SK-N-SH (cell line): ENCODE data around the gene LARP6. TPM values are rescaled to one million over a fixed set of nuclear protein-coding genes. Genes with fewer than 3 reads are reported as not detected.

Experiments
- CTCF ChIA-PET: fragments of 300-600, 350-600 bp; formaldehyde crosslinking; extraction: SDS; loops from one replicate; lab custom pipeline; 2021; lab: Yijun Ruan, JAX
- POLR2A ChIA-PET: fragments of 350-600 bp; sonication (Branson Sonifier 250); formaldehyde crosslinking; extraction: SDS; loops from one replicate; lab custom pipeline; 2020; ENCODE audit warnings: antibody characterized with exemption, inconsistent platforms; lab: Yijun Ruan, JAX
- DNase-seq: peaks from one replicate; pipeline ENCODE4 v3.0.0; 2012
- H2AFZ ChIP-seq: fragments of 200-600 bp; sonication (generic); 2 replicates; pipeline ENCODE4 v1.8.1; 2016; ENCODE audit warnings: antibody characterized with exemption, mild to moderate bottlenecking, low read depth
- H3F3A ChIP-seq: fragments of 200-600 bp; sonication (generic); replicated peaks from 2 replicates; pipeline ENCODE3; 2016; ENCODE audit warnings: antibody characterized with exemption, mild to moderate bottlenecking; ENCODE audit not compliant: insufficient read depth
- H3K27ac ChIP-seq, 2 experiments: fragments of 200-500 bp in 1 of 2; fragments of 200-600 bp in 1 of 2; sonication (Bioruptor generic) in 1 of 2; sonication (generic), shearing (Covaris generic) in 1 of 2; 2 replicates each; pipeline versions ENCODE4 v1.5.1 to v1.6.1; 2014 to 2016; ENCODE audit warnings: low read depth in 2 of 2, inconsistent platforms in 1 of 2, low read length in 1 of 2, mild to moderate bottlenecking in 1 of 2, mixed read lengths in 1 of 2
- H3K27me3 ChIP-seq: fragments of 200-600 bp; sonication (generic), shearing (Covaris generic); 2 replicates; pipeline ENCODE4 v1.6.1; 2016; ENCODE audit warnings: mixed run types; ENCODE audit not compliant: insufficient read depth
- H3K36me3 ChIP-seq, 2 experiments: fragments of 200-500 bp in 1 of 2; fragments of 200-600 bp in 1 of 2; sonication (Bioruptor generic) in 1 of 2; sonication (generic) in 1 of 2; replicated peaks in 1 of 2; 2 replicates each; pipeline versions ENCODE3 to v1.5.1; 2014 to 2016; ENCODE audit warnings: low read length in 1 of 2, mild to moderate bottlenecking in 1 of 2; ENCODE audit not compliant: insufficient read depth in 2 of 2, control insufficient read depth in 1 of 2
- H3K4me1 ChIP-seq, 2 experiments: fragments of 200-500 bp in 1 of 2; fragments of 200-600 bp in 1 of 2; sonication (Bioruptor generic) in 1 of 2; sonication (generic), shearing (Covaris generic) in 1 of 2; 2 replicates each; pipeline versions ENCODE4 v1.5.1 to v1.6.1; 2014 to 2016; ENCODE audit warnings: low read depth in 1 of 2, low read length in 1 of 2, mixed run types in 1 of 2; ENCODE audit not compliant: insufficient read depth in 2 of 2, control insufficient read depth in 1 of 2
- H3K4me2 ChIP-seq: fragments of 200-600 bp; sonication (generic), shearing (Covaris generic); 2 replicates; pipeline ENCODE4 v1.6.1; 2017; ENCODE audit warnings: mixed run types
- H3K4me3 ChIP-seq, 2 experiments: fragments of 200-500 bp in 1 of 2; fragments of 200-600 bp in 1 of 2; sonication (Bioruptor generic) in 1 of 2; sonication (generic), shearing (Covaris generic) in 1 of 2; 2 replicates each; pipeline versions ENCODE4 v1.5.1 to v1.8.1; 2014 to 2016; ENCODE audit warnings: low read depth in 2 of 2, inconsistent platforms in 1 of 2, low read length in 1 of 2, mild to moderate bottlenecking in 1 of 2, mixed read lengths in 1 of 2, moderate library complexity in 1 of 2
- H3K79me2 ChIP-seq: fragments of 200-600 bp; sonication (generic); 2 replicates; pipeline ENCODE4 v1.8.1; 2017; ENCODE audit warnings: mild to moderate bottlenecking; ENCODE audit not compliant: insufficient read depth
- H3K9ac ChIP-seq: fragments of 200-600 bp; sonication (generic); 2 replicates; pipeline ENCODE4 v1.6.1; 2017; ENCODE audit warnings: mixed run types
- H3K9me2 ChIP-seq: fragments of 200-600 bp; sonication (generic); 2 replicates; pipeline ENCODE4 v1.6.1; 2017; ENCODE audit warnings: mixed run types
- H3K9me3 ChIP-seq: fragments of 200-600 bp; sonication (generic); 2 replicates; pipeline ENCODE4 v1.6.1; 2017; ENCODE audit warnings: mixed run types, mild to moderate bottlenecking, moderate library complexity
- H4K20me1 ChIP-seq: fragments of 200-600 bp; sonication (generic); 2 replicates; pipeline ENCODE4 v1.6.1; 2017; ENCODE audit warnings: mild to moderate bottlenecking, mixed run types; ENCODE audit not compliant: insufficient read depth
- ELF1 ChIP-seq: IDR thresholded peaks from 2 replicates; pipeline ENCODE4 v1.4.0; 2012
- FOSL2 ChIP-seq: IDR thresholded peaks from 2 replicates; pipeline ENCODE4 v1.4.0; 2012; ENCODE audit warnings: low read depth, mild to moderate bottlenecking, moderate library complexity, borderline replicate concordance
- GATA2 ChIP-seq: sonication (generic); formaldehyde crosslinking; IDR thresholded peaks from 2 replicates; pipeline ENCODE4 v1.5.0; 2020; ENCODE audit warnings: mild to moderate bottlenecking, missing genetic modification reagents
- IRF3 ChIP-seq: fragments of 150-350 bp; IDR thresholded peaks from 2 replicates; pipeline ENCODE4 v1.6.1; 2016; ENCODE audit warnings: mild to moderate bottlenecking, low read depth, low read length
- JUND ChIP-seq: IDR thresholded peaks from 2 replicates; pipeline ENCODE4 v1.4.0; 2012
- MXI1 ChIP-seq: IDR thresholded peaks from 2 replicates; pipeline ENCODE4 v1.6.1; 2012; ENCODE audit warnings: mild to moderate bottlenecking, low read depth, low read length, improper control_type of control experiment
- NFIC ChIP-seq: IDR thresholded peaks from 2 replicates; pipeline ENCODE4 v1.4.0; 2012; ENCODE audit warnings: borderline replicate concordance
- RFX5 ChIP-seq: IDR thresholded peaks from 2 replicates; pipeline ENCODE4 v1.6.1; 2012; ENCODE audit warnings: mild to moderate bottlenecking, improper control_type of control experiment, low read length
- SIN3A ChIP-seq: IDR thresholded peaks from 2 replicates; pipeline ENCODE4 v1.6.1; 2012; ENCODE audit warnings: low read depth, mild to moderate bottlenecking, low read length, moderate library complexity, borderline replicate concordance
- SMC3 ChIP-seq: IDR thresholded peaks from 2 replicates; pipeline ENCODE4 v1.6.1; 2012; ENCODE audit warnings: low read depth, low read length, improper control_type of control experiment
- TCF12 ChIP-seq: IDR thresholded peaks from 2 replicates; pipeline ENCODE4 v1.4.0; 2012
- whole genome bisulfite sequencing: methylation state at CpG from one replicate; pipeline ENCODE4 v1.1.6; 2017; ENCODE audit warnings: low lambda C conversion rate; 5-methylcytosine and 5-hydroxymethylcytosine counted together
- polyA plus RNA-seq, 3 experiments: library from polyadenylated mRNA; depleted of rRNA; stranded (reverse); fragments of >200 nt; gene quantifications; 2 replicates each; pipeline ENCODE4 v1.2.3, GENCODE V29; 2012
- TF ChIP-seq, protein P1 (sequence below): IDR thresholded peaks from 2 replicates; pipeline ENCODE4 v1.6.1; 2012; ENCODE audit warnings: mild to moderate bottlenecking, low read depth, low read length, moderate library complexity
- TF ChIP-seq, protein P2 (sequence below): IDR thresholded peaks from 2 replicates; pipeline ENCODE4; 2012
- TF ChIP-seq, protein P3 (sequence below): IDR thresholded peaks from 2 replicates; pipeline ENCODE4 v1.4.0; 2012; ENCODE audit warnings: low read depth, borderline replicate concordance
- TF ChIP-seq, protein P4 (sequence below): fragments of 200-600 bp; sonication (generic); IDR thresholded peaks from 2 replicates; pipeline ENCODE4 v1.6.1; 2017; ENCODE audit warnings: antibody characterized with exemption, mild to moderate bottlenecking, moderate library complexity

The LARP6 gene
- polyA plus RNA-seq, 1 of the 3 experiments (the other 2 are of a cell fraction) = 236 TPM

DNA sequence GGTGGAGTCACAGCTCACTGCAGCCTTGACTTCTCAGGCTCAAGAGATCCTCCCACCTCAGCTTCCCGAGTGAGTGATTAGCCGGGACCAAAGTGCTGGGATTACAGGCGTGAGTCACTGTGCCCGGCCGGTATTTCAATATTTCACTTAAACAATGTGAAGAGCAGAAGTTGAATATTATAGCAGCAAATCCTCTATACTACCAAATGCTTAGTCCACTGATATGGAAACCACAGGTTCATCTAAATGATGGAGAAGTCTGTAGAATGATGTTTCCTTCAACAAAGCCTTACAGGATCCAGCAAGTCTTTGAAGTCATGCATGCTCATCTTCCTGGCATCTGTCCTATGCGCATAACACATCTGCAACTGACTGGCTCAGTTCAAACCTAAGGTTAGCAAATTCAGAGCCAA lies 70.3 kb downstream of the LARP6 start:
- Histone ChIP-seq H3K9me2 (no peaks in the 10 kb centered on the region), H3K9ac (no peak overlapping the region), H3K27me3 (no peaks in the 10 kb centered on the region), H3K9me3 (no peaks in the 10 kb centered on the region), H3K79me2 (no peaks in the 10 kb centered on the region), H3K36me3 (no peaks in the 10 kb centered on the region), H3K4me2 (peak overlapping the region; percentile 46; the same call in 1 of the 2 replicates), H3K4me3 (0 out of 4 replicates have a peak overlapping the region, but pooled peaks of 1 of the 2 experiments have one; percentile 0), H4K20me1 (no peaks in the 10 kb centered on the region), H3F3A (peaks cover 29% of the 10 kb centered on the region), H2AFZ (no peak overlapping the region), H3K4me1 (peaks cover 0 to 18% of the 10 kb centered on the region in 2 experiments; a peak in 2 of 4 replicates), H3K27ac (peak overlapping the region in 1 of 2 experiments; percentile 51; a peak in 2 of 4 replicates)
- TF ChIP-seq, protein P1, sequence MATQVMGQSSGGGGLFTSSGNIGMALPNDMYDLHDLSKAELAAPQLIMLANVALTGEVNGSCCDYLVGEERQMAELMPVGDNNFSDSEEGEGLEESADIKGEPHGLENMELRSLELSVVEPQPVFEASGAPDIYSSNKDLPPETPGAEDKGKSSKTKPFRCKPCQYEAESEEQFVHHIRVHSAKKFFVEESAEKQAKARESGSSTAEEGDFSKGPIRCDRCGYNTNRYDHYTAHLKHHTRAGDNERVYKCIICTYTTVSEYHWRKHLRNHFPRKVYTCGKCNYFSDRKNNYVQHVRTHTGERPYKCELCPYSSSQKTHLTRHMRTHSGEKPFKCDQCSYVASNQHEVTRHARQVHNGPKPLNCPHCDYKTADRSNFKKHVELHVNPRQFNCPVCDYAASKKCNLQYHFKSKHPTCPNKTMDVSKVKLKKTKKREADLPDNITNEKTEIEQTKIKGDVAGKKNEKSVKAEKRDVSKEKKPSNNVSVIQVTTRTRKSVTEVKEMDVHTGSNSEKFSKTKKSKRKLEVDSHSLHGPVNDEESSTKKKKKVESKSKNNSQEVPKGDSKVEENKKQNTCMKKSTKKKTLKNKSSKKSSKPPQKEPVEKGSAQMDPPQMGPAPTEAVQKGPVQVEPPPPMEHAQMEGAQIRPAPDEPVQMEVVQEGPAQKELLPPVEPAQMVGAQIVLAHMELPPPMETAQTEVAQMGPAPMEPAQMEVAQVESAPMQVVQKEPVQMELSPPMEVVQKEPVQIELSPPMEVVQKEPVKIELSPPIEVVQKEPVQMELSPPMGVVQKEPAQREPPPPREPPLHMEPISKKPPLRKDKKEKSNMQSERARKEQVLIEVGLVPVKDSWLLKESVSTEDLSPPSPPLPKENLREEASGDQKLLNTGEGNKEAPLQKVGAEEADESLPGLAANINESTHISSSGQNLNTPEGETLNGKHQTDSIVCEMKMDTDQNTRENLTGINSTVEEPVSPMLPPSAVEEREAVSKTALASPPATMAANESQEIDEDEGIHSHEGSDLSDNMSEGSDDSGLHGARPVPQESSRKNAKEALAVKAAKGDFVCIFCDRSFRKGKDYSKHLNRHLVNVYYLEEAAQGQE = no peak
- TF ChIP-seq, protein P2, sequence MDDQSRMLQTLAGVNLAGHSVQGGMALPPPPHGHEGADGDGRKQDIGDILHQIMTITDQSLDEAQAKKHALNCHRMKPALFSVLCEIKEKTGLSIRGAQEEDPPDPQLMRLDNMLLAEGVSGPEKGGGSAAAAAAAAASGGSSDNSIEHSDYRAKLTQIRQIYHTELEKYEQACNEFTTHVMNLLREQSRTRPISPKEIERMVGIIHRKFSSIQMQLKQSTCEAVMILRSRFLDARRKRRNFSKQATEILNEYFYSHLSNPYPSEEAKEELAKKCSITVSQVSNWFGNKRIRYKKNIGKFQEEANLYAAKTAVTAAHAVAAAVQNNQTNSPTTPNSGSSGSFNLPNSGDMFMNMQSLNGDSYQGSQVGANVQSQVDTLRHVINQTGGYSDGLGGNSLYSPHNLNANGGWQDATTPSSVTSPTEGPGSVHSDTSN = peak; percentile 50; the same call in 1 of the 2 replicates
- TF ChIP-seq RFX5 (no peak), JUND (peak; percentile 29; the same call in 1 of the 2 replicates), FOSL2 (peak; percentile 49; the same call in 1 of the 2 replicates), NFIC (no peak), TCF12 (peak; percentile 30; the same call in 1 of the 2 replicates), SMC3 (no peak), ELF1 (no peak)
- no peak for DNase-seq
- 38% methylated on average over 6 of the region's 6 CpGs for WGBS
- ChIA-PET POLR2A (no interaction called here), CTCF (interaction anchor here (0.7 kb wide), 1 partner anchor 61 kb away, joined by 3 read pairs; no protein-coding TSS in a partner anchor)

DNA sequence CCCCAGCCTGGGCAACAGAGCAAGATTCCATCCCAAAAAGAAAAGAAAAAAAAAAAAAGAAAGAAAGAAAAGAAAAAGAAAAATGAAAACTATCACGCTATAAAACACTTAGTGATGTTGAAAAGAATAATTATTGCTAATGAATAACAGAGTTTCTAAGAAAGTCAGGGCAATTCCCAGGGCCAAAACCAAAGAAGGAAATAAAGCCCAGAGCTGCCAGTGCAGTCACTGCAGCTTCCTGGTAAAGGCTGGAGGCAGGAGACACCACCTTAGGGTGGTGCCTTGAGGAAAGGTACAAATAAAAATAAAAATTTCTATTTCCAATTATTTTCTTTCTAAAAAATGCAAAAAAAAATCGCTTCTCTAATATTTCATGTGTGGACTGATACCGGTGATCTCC lies 70.9 kb downstream of the LARP6 start:
- Histone ChIP-seq H3K27me3 (no peaks in the 10 kb centered on the region), H2AFZ (no peak overlapping the region), H3K9me3 (no peaks in the 10 kb centered on the region), H3K4me3 (no peak overlapping the region), H4K20me1 (no peaks in the 10 kb centered on the region), H3K4me2 (peak overlapping the region; percentile 46; the same call in 1 of the 2 replicates), H3K9ac (no peak overlapping the region), H3K4me1 (peaks cover 0 to 17% of the 10 kb centered on the region in 2 experiments; a peak in 3 of 4 replicates), H3K27ac (peak overlapping the region in 1 of 2 experiments; percentile 51; a peak in 2 of 4 replicates), H3F3A (peaks cover 29% of the 10 kb centered on the region), H3K79me2 (no peaks in the 10 kb centered on the region), H3K9me2 (no peaks in the 10 kb centered on the region), H3K36me3 (no peaks in the 10 kb centered on the region)
- DNase-seq = no peak
- ChIA-PET POLR2A (no interaction called here), CTCF (no interaction called here)
- 61% methylated on average over 3 of the region's 3 CpGs for WGBS
- TF ChIP-seq, protein P3, sequence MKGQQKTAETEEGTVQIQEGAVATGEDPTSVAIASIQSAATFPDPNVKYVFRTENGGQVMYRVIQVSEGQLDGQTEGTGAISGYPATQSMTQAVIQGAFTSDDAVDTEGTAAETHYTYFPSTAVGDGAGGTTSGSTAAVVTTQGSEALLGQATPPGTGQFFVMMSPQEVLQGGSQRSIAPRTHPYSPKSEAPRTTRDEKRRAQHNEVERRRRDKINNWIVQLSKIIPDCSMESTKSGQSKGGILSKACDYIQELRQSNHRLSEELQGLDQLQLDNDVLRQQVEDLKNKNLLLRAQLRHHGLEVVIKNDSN = no peak
- TF ChIP-seq GATA2 (CRISPR knock-in tag) = no peak
- TF ChIP-seq SIN3A = no peak
- no peak for TF ChIP-seq MXI1
- TF ChIP-seq, protein P4, sequence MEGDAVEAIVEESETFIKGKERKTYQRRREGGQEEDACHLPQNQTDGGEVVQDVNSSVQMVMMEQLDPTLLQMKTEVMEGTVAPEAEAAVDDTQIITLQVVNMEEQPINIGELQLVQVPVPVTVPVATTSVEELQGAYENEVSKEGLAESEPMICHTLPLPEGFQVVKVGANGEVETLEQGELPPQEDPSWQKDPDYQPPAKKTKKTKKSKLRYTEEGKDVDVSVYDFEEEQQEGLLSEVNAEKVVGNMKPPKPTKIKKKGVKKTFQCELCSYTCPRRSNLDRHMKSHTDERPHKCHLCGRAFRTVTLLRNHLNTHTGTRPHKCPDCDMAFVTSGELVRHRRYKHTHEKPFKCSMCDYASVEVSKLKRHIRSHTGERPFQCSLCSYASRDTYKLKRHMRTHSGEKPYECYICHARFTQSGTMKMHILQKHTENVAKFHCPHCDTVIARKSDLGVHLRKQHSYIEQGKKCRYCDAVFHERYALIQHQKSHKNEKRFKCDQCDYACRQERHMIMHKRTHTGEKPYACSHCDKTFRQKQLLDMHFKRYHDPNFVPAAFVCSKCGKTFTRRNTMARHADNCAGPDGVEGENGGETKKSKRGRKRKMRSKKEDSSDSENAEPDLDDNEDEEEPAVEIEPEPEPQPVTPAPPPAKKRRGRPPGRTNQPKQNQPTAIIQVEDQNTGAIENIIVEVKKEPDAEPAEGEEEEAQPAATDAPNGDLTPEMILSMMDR = no peak
- no peak for TF ChIP-seq JUND
- TF ChIP-seq, protein P1 = no peak
- no peak for TF ChIP-seq IRF3
